Inflammatory macrophage treated with lipopolysaccharide for 4 hours (primary cell): ENCODE measurements around the gene PRR23E.

Experiments used
- DNase-seq: peaks from one replicate; pipeline ENCODE4 v3.0.0-alpha.2; 2020

The PRR23E gene

DNA sequence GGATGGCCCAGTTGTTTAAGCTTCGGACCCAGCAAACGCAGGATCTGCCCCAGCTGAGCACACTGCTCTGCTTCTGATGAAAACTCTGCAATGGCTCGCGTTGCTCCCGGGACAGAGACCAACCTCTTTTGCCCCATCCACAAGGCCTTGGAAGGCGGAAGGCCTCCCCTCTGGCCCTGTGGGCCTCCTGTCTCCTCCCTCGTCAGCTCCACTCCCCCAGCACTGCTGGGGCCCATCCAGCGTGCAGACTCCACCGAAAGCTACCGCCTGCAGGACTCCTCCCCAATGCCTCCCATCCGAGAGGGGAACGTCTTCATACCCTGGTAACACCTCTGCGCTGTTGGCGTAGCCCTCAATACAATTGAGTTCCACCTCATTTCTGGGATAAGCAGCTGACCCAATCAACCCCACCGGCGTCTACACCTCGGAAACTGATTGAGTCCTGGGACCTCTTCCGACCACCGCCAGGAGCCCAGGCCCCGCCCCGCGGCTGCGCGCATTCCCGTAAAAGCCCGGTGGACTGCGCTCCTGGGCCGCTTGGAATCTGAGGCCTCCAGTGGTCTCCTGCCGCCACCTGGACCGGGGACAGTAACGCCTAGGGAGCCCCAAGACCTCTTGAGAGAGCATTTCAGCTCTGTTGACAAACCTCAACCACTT lies at the start of gene PRR23E:
Gene PRR23E (plus strand): TSS at position 556 of the 657 bp plus-strand sequence. CDS start 3,555 bp downstream, outside the sequence.
- DNase-seq = no peak

GRCh38 chr3:127143172-127143571 lies 49.8 kb upstream of the PRR23E start:
- DNase-seq = no peak

DNA sequence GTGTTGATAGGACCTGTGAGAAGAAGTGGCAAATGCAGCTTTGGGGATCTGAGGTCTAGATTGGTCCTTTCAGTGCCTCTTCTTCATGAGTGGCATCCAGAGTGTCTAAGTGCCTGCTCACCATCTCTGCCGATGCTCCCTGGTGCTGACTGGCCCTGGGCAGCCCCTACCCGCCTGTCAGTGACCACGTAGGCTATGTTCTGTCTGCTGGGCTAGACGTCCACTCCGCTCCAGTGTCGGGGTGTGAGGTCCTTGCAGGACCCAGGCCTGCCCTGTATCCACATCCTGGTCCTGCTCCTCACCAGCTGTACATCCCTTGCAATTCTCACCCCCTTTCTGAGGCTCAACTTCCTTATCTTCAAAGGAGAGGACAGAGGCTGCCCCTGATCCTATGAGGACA lies 48.3 kb upstream of the PRR23E start:
- no peak for DNase-seq

DNA sequence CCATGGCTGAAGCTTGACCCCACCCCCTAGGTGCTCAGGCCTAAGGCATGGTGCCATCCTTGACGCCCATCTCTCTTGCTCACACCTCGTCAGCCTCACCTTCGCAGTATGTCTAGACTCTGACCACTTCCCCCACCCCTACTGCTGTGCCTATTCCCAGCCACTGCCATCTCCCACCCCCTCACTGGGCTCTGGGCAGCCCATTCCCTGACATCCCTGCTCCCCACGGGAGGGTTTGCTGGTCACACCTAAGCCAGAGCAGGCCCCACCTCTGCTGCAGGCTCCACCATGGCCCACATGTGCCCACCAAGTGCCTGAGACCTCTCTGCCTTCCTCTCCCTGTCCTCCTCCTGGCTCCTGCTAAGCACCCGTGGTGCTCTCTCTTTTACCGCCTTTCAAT lies 47.7 kb upstream of the PRR23E start:
- DNase-seq = no peak

DNA sequence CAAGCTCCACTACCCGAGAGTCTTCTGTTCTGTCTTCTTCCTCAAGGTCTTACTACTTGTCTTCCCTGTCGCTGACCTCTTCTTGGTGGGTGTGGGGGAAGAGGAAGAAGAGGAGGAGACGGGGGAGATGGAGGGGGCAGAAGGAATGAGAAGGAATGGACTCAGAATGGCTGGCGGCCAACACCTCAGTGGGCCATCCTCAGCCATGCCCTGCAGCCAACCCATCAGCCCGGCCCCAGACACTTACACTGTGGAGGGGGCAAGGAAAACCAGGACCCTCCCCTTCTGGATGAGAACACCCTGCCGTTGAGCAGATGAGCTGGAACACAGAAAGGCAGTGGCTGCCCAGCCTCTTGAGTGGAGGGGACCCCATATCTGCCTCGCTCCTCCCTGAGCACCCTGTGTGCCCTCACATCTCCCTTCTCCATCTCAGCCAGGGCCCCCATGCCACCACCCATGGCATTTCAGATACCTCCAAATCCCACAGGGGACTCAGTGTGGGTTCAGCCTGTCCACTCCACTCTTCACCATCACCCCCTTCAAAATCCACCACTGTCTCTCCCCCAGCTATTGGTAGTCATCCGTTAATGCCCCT lies 45.5 kb upstream of the PRR23E start:
- DNase-seq = no peak

- DNase-seq = no peak
These were observed 43.2 kb upstream of the PRR23E start for GRCh38 chr3:127149621-127150310.

- no peak for DNase-seq
These were observed 42.2 kb upstream of the PRR23E start for GRCh38 chr3:127150513-127151250.

- DNase-seq = no peak
These were observed 41.7 kb upstream of the PRR23E start for GRCh38 chr3:127151251-127151564.

DNA sequence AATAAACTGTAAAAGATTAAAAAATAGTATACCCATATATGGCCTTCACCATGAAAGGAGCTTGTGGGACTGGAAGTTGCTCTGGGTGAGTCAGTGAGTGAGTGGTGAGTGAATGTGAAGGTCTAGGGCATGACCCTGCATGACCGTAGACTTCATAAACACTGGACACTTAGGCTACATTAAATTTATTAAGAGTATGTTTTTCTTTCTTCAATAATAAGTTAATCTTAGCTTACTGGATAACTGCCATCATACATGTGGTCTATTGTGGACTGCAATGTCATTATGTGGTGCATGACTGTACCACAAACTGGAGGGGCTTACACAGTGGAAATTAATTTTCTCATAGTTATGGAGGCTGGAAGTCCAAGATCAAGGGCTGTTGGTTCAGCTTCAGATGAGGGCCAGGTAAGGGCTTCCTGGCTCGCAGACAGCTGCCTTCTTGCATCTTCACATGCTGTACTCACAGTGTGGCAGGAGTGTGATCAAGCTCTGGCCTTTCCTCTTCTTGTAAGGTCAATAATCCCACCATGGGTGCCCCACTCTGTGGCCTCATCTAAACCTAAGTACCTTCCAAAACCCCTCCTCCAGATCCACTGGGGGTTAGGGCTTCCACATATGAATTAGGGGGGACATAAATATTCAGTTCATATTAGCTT lies 40.8 kb upstream of the PRR23E start:
- no peak for DNase-seq

- no peak for DNase-seq
These were observed 40.0 kb upstream of the PRR23E start for GRCh38 chr3:127152684-127153505.

DNA sequence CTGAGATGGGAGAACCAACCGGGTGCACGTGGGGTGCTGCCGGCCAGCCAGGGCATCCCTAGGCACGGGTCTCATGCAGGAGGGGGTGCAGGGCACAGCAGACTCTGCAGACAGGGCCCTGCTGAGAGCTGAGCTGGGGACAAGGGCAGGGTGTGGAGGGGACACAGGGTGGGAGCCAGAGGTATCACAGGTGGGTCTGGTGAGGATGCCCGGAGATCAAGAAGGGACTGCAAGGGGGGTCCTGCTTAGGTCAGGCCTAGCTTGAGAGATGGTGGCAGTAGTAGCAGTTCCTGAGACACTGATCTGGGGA lies 39.5 kb upstream of the PRR23E start:
- no peak for DNase-seq

DNA sequence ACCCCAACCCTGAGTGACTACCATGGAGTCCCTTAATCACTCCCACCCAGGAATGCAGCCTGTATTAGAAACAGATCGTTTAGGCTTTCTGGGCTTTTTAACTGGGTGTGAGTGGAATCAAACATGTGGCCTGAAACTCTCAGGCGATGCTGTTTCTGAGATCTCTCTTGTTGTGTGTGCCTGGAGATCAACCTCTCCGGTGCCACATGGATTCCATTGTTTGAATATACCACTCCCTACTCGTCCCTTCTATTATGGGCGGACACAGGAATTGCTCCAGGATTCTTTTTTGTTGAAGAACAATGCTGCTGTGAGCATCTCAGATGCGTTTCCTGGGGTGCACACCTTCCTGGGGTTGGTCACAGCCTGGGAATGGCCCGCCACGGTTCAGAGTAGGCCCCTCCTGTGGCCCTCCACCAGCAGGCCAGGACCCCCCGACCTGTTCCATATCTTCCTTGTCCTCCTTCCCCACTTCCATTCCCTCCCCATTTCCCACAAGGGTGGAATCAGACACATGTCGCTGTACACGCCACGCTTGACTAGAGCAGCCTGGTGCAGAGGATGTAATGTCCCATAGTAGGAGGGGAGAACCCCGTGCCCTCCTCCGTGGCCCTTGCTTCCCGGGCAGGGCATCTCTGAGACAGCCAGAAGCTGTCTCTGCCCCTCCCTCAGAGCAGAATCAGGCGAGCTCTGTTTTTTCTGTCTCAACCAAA lies 36.4 kb upstream of the PRR23E start:
- DNase-seq = no peak

DNA sequence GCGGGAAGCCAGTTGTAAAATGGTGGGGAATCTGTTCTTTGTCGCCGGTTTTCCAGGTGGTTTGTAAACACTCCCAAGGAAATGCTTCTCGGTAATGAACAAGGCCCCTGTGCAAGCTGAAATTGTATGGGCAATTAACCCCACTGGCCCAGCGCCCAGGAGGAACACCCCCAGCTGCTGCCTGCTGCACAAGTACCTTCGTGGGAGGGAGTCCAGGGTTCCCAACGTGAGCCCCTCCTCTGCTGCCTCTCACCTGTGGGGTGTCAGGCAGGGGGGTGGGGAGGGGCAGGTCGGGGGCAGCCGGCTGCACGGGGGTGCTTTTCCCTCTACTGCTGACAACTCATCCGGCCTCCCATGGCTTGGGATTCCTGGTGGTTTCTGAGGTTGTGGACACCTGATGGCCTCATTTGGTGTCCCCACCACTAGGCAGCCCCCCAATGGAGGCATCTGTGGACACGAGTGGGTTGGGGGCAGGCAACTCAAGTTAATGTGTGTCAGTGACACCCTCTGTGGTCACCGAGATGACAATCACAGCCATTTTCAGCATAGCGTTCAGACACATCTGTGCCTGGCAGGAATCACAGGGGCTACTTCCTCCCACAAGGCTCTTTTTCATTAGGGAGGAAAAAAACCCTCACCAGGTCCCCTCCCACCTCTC lies 35.6 kb upstream of the PRR23E start:
- DNase-seq = no peak

GRCh38 chr3:127158614-127159229 lies 34.2 kb upstream of the PRR23E start:
- no peak for DNase-seq

DNA sequence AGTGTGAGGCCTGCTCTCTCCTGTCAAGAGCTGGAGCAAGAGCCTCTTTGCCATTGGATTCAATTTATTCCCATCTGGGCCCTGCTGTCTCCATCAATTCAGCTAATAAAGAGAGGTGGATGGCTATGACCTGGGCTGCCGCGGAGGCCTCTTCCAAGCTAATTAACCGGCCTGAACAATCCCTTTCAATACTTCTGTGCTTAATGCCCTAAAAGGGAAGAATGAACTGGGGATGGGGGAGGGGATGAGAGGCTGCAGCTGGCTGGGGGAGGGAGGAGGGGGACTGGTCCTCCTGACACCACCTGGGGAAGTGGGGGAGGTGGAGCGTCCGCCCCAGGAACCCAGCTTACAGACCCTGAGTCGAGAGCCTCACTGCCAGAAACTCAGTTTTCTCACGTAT lies 33.4 kb upstream of the PRR23E start:
- no peak for DNase-seq

DNA sequence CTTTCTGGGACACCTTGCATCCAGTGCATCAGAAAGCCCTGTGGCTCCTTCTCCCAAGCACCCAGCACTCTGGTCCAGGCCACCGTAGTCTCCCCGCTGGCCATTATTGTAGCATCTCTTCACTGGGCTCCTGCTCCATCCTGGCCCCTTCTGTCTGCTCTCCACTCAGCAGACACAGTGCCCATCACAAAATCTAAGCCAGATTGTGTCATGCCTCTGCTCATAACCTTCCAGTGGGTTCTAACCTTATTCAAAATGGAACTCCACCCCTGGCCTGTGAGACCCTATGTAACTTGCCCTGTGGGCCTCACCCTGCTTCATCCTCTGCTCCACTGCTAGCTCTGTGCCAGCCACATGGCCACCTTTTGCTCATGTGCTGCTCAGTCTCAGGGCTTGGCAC lies 31.7 kb upstream of the PRR23E start:
- DNase-seq = no peak

GRCh38 chr3:127161973-127162579 lies 30.9 kb upstream of the PRR23E start:
- no peak for DNase-seq

DNA sequence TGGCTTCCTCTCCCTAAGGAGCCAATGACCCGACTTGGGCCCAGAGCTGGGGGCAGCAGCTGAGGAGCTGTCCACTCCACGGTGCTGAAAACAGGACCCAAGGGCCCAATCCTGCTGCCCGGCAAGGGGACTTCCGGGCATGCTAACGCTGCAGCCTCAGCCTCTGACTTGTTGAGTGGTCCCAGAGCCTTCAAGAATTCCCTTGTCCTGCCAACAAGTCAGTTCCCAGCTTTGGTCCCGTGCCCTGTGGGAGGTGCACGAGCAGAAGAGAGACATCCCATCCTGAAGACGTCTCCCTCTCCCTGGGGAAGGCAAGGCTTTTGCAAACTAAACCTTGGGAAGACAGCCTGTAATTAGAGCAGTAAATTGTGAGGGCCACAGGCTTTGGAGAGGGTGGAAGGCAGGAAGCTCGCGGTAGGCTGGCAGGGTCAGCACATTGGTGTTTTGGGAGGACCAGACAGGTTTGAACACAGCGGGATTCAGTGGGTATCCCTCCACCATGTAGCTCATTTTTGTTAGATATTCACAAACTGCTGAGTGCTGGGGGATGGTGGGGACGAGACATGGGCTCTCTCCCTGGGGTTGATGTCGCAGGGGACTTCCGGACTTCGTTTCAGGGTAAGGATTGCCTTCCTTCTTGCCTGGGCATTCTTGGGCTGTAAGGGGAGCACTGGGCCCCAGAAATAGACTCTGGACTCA lies 29.8 kb upstream of the PRR23E start:
- DNase-seq = no peak

DNA sequence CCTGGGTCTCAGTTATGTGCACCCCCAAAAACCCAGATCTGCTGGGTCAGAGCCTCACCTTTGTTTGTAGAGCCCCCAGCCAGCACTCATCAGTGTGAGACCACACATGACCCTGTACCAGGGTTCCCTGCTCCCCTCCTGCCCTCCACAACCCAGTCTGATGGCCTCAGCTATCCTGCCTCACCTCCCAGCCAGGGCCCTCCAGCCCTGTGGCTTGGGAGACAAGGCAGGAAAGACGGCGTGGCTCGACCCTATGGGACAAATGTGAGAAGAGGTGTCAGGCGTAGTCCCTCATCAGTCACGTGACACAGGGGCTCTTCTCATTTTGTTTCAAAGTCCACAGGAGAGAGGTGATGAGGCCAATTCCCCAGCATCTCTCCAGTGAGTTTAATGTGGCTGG lies 28.3 kb upstream of the PRR23E start:
- no peak for DNase-seq

GRCh38 chr3:127165036-127165435 lies 27.9 kb upstream of the PRR23E start:
- no peak for DNase-seq
